ENCODE measurements around the gene AGPAT3.

Gene AGPAT3

GRCh38 chr21:43978060-43978459 is 113.0 kb downstream of the AGPAT3 start:
- no peak for DNase-seq (ENCODE audit: low read depth)

GRCh38 chr21:43979654-43980053 is 114.6 kb downstream of the AGPAT3 start:
- DNase-seq (ENCODE audit: low read depth): no peak

GRCh38 chr21:43981151-43981870 is 116.3 kb downstream of the AGPAT3 start:
- no peak for DNase-seq (ENCODE audit: low read depth)

- no peak for DNase-seq (ENCODE audit: low read depth)
Observed at GRCh38 chr21:43981871-43982210, 116.8 kb downstream of the AGPAT3 start.

- DNase-seq (ENCODE audit: low read depth): no peak
Observed at GRCh38 chr21:43982489-43983078, 117.6 kb downstream of the AGPAT3 start.

- DNase-seq (ENCODE audit: low read depth): no peak
Observed at GRCh38 chr21:43983390-43983789, 118.4 kb downstream of the AGPAT3 start.

- no peak for DNase-seq (ENCODE audit: low read depth)
Observed at GRCh38 chr21:43983860-43984420, 118.9 kb downstream of the AGPAT3 start.

GRCh38 chr21:43984905-43985689 is 120.1 kb downstream of the AGPAT3 start:
- peak; percentile 15 for DNase-seq (ENCODE audit: low read depth)

- DNase-seq (ENCODE audit: low read depth): no peak
Observed at GRCh38 chr21:43985690-43986251, 120.7 kb downstream of the AGPAT3 start.

GRCh38 chr21:43986544-43987451 is 121.8 kb downstream of the AGPAT3 start:
- no peak for DNase-seq (ENCODE audit: low read depth)

GRCh38 chr21:43987509-43987908 is 122.5 kb downstream of the AGPAT3 start:
- no peak for DNase-seq (ENCODE audit: low read depth)

- DNase-seq (ENCODE audit: low read depth): no peak
Observed at GRCh38 chr21:43988016-43988415, 123.0 kb downstream of the AGPAT3 start.

GRCh38 chr21:43988506-43989230 is 123.6 kb downstream of the AGPAT3 start:
- DNase-seq (ENCODE audit: low read depth): no peak

- DNase-seq (ENCODE audit: low read depth): no peak
Observed at GRCh38 chr21:43989401-43989800, 124.4 kb downstream of the AGPAT3 start.

GRCh38 chr21:43991447-43991991 is 126.5 kb downstream of the AGPAT3 start:
- DNase-seq (ENCODE audit: low read depth): no peak

GRCh38 chr21:43992121-43992520 is 127.1 kb downstream of the AGPAT3 start:
- no peak for DNase-seq (ENCODE audit: low read depth)

- no peak for DNase-seq (ENCODE audit: low read depth)
Observed at GRCh38 chr21:43993420-43993934, 128.5 kb downstream of the AGPAT3 start.

- no peak for DNase-seq (ENCODE audit: low read depth)
Observed at GRCh38 chr21:43994085-43994484, 129.1 kb downstream of the AGPAT3 start.

GRCh38 chr21:43994646-43995045 is 129.6 kb downstream of the AGPAT3 start:
- DNase-seq (ENCODE audit: low read depth): no peak

GRCh38 chr21:43995521-43996105 is 130.6 kb downstream of the AGPAT3 start:
- no peak for DNase-seq (ENCODE audit: low read depth)

All from ELR (cell line).